ENCODE data around the gene PTTG1.

GRCh38 chr5:160397492-160397891, 24.2 kb upstream of the PTTG1 start:
- TF ChIP-seq CTCF (IDR thresholded peaks at IDR 0.05; ENCODE audit: low read depth, low read length, missing input control) (no peak), FOXA1 (IDR thresholded peaks at IDR 0.05) (no peak)

Measured in liver (tissue), 2 donors.